GM11168 (cell line): ENCODE results near the gene NEDD8.
"Not testable (repeated sequence)": the region's sequence is repeated elsewhere in the genome, so short reads cannot be mapped to it uniquely, and the experiment has no call there.

Experiments
- in situ Hi-C: fragments of 300-500 bp; cut with MboI; formaldehyde crosslinking; loops from one replicate; pipeline ENCODE4 v1.12.0; 2022; ENCODE audit warnings: low sequenced_read_pairs; ENCODE audit not compliant: unreplicated experiment

NEDD8 gene

DNA sequence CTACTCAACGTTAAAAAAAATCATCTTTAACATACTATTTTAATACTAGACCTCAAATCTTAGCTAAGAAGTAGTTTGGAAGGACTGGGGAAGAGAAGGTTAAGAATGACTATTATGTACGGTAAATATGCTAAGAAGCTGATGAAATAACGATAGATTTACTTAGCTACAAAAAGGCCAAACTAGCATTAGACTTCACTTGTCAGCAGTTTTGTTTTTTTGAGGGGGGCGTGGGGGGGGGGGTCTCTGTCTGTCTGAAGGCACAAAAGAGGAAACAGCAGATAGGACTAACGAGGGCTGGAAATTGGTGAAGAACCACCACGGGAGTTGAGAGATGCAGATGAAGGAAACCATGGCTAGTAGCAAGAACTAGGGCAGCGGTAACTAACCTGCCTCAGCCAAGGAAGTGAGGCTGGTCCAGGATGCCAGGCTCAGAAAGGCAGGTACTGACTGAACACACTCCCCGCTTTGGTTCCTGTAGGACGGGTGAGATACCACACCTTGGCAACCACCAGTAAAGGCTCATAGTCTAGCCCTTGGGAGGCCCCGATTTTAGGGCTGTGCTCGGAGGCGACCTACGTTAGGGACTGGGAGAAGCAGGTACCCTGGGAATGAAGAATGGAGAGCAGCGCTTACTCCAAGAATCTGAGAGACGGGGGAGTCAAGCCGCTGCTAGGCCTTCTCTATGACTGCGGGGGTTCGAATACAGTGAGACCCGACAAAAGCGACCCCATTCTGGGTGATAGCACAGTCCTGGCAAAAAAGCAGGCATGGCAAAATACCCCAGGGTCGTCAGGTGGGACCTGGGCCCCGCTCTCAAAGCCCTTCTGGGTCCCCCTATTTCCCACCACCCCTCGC, 675 bp downstream of the NEDD8 start:
- in situ Hi-C loops: no loop called here

DNA sequence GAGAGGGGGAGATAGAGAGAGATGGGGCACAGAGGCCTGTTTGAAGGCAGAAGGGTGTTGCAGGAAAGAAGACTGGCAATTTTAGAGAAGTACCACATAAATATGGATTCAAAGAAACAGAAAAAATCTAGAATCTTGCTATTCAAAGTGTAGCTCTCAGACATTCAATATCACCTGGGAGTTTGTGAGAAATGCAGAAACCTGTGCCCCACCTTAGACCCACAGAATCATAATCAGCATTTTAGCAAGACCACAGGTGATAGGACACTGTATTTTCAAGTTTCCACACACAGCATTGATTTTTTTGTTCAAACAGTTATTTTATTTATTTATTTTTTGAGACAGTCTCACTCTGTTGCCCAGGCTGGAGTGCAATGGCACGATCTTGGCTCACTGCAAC, 3.3 kb downstream of the NEDD8 start:
- in situ Hi-C loops: no loop called here

DNA sequence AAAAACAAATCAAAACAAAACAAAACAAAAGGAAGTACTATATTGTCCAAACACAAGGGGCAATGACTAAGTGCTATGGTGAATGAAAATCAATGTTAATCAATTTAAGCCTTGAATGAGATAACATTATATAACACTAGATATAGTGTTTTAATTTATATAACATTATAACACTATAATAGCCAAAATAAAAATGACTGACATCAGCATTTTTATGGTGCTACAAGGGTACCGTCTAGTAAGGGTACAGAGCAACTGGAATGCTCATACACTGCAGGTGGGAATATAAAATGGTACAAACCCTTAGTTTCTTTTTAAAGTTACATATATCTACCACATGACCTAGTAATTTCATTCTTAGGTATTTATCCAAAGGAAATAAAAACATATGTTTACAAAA, 5.7 kb downstream of the NEDD8 start:
- in situ Hi-C loops: no loop called here

DNA sequence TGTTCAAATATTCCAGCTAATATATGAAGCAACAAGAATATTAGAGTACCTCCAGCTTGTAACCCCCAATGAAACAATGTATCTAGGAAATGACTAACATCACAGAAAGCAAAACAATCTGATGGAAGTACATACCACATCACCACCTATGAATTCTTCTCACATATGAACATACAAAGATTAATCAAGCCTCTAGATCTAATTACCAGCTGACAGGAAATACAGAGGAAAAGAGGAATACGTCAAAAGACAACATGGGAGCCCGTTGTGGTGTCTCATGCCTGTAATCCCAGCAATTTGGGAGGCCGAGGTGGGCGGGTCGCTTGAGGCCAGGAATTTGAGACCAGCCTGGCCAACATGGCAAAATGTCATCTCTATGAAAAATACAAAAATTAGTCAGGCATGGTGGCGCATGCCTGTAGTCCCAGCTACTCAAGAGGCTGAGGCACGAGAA, 7.5 kb downstream of the NEDD8 start:
- in situ Hi-C loops: no loop called here

DNA sequence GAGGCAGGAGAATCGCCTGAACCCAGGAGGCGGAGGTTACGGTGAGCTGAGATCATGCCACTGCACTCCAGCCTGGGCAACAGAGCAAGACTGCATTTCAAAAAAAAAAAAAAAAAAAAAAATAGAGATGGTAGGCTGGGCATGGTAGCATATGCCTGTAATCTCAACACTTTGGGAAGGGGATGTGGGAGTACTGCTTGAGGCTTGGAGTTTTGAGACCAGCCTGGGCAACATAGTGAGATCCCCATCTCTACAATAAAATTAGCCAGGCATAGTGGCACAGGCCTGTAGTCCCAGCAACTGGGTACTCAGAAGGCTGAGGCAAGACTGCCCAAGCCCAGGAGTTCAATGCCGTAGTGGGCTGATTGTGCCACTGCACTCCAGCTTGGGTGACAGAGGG, 9.2 kb downstream of the NEDD8 start:
- in situ Hi-C loops: not testable (repeated sequence)

DNA sequence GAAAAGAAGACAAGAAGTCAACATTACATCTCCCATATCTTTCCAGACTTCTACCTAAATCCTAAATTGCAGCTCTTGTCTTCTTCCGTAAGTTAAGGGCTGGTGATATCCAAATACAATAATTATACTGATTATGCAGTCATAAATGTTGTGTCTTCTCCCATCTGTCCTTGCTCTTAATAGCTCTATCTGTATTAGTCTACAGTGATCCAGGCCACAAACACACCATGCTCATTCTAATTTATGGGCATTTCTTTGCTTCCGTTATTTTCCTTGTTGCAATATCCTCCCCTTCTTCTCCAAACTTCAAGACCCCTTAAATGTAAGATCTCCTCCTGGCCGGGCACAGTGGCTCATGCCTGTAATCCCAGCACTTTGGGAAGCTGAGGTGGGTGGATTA, 12.6 kb downstream of the NEDD8 start:
- in situ Hi-C loops: no loop called here

DNA sequence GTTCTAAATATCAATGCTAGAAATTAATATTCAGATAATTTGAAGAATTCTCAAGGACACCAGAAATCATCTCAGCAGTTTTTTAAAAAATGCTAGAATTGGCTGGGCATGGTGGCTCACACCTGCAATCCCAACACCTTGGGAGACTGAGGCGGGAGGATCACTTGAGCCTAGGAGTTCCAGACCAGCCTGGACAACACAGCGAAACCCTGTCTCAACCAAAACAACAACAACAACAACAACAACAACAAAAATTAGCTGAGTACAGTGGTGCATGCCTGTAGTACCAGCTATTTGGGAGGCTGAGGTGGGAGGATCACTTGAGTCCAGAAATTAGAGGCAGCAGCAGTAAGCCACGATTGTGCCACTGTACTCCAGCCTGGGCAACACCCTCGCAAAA, 13.1 kb downstream of the NEDD8 start:
- in situ Hi-C loops: no loop called here

DNA sequence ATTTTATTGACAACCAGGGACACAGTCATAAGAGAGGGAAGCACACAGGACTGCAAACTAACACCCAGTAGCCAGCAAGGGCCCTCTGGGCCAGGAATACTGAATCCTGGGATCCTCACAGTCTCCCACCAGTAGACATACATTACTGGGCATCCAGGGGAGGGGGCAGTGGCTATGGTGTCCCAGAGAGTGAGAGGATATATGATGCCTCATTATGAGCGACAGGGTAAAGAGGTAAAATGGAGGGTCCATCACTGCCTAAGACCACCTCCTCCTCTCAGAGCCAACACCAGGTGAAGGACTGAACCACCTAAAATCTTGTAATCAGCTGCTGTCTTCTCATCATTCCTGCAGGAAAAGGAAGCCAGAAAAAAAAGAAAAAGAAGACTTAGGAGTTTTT, 15.3 kb downstream of the NEDD8 start:
- in situ Hi-C loops: not testable (repeated sequence)

DNA sequence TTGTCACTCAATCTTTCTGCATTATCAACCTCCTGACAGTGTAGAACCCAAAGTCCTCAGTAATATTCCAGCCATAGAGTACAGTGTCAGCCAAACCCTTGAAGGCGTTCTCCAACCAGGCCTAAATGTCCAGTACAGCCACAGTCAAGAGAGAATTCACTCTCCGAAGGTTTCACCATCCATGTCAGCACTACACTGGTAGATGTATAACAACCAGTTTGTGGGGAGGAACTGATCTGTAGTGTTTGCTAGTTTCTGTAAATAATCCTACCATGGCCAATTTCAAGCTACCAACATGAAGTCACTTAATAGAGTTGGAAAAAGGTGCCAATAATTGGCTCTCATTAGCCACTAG, 15.8 kb downstream of the NEDD8 start:
- in situ Hi-C loops: no loop called here

DNA sequence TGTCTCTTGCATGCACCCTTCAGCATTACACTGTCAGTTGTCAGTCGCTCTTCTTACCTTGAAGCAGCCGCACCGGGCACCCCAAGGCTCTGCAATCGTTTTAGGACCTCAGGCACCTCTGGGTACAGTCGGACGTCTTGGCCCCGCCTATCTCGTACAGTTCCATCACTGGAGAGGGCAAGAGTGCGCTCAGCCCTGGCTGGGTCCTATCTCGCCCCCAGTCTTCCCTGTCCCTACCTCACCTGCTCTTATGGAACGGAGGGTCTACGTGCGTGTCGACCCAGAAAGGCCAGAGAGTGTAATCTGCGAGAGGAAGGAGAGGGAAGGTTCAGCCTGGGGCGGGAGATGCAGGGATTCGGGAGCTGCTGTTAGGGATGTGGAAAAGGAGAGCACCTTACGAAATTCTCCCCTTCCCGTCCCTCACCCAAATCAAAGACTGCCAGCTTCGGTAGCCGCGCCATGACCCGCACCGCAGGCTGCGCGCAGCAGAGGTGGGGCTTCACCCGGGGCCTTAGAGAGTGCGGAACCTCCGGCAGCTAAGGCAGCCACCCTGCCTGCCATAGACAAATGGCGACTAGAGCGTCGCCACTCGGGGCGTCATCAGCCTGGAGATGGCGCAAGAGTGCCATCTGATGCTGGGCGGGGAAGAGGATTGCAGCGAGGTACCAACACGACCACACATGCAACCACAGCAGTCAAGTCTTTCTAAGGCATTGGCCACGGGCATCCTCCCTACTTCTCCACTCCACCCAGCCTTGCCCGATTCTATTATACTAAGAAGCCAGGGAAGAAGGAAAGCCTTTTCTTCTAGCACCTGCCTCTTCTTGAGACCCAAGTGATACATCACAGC, 16.4 kb downstream of the NEDD8 start, which contains the start of gene MDP1:
MDP1 (minus strand) TSS at position 572 of the 850 bp plus-strand sequence; CDS start at position 461, 111 bp downstream.
- in situ Hi-C loops: no loop called here

DNA sequence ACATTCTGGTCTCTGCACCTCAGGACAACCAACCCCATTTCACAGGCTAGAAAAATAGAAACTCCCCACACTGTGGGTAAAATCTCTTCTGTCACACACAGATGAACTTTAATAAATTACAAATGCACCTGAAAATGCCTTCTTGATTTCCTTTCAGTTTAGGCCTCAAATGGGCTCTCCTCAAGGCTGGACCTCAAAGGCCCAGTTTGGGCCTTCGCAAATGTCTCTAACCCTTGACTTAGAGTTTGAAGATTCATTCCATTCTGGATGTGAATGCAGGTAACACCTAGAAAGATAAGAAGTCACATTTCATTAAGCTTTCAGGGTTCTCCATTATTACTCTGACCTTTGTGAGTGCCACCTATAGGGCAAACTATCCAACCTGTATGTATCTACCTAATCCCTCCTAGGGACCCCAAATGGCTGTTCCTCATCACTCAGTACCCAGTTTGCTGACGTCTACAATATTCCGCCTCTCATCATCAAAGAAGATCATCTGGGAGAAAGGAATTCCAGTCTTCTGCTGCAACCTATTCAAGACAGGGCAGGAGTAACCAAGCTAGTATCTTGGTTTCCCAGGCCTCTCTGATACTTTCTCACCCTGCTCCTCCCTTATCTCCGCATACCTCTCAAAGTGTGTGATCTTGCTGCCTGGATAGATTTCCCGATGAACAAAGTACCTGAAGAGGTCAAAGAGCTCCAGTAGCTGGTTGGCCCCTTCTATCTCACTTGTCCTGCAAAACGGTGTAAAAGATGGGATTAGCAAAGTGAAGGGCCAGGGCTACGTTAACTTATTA, 18.1 kb downstream of the NEDD8 start:
- in situ Hi-C loops: no loop called here

DNA sequence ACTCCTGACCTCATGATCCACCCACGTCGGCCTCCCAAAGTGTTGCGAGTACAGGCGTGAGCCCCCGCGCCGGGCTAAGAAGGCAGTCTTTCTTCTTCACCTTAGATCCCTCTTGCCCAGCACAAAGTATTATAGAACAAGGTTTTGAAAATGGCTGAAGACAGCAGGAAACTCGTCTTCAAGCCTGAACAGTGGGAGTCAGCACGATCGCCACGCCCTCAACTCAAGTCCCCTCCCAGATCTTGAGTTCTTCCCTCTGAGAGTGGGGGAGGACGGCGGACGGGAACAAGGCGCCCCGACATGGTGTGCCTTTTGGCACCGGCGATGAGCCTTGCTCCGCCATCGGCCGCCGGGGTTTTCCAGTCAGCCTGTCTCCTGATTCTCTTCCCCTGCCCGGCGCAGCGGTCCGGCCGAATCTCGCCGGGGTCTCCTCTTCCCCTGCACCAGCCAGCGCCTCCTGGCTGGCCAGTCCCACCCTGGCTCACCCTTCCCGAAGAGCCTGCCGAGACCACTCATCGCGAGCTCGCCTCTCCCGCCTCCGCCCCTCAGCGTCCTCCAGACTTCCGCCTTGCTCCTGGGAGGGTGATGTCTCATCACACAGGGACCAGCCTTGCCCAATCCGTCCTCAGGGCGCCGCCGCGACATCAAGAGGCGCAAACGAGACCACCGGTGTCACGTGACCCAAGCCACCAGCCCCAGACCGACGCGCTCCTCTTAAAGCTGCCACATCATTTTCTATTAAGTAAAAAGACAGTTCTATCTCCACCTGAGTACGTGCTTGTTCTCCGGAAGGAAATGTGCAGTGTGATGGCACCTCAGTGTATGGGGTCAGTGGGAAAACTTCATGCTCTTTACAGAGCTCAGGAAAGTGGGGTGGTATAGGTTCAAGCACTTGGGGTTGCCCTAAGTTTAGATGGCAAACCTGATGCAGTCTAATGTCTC, 19.0 kb downstream of the NEDD8 start, which contains the start of gene CHMP4A:
CHMP4A (minus strand) TSS at position 565 of the 942 bp plus-strand sequence; CDS start at position 516, 49 bp downstream.
- in situ Hi-C loops: no loop called here

DNA sequence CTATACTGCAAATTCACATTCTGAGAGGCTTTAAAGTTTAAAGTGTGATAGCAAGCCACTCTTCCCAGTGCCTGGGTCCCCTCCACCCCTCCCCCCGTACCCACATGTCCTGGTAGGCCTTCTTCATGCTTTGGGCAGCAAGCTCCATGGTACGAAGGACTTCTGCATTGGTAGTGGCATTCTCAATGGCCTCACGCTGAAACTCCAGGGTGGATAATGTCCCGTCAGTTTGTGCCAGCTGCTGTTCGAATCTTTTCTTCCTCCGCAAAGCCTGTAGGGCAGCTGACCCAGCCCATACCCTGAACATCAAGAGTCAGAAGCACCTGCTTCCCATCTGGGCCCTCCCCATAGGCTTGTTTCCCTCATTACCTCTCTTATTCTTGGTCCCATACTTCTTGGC, 20.9 kb downstream of the NEDD8 start:
- in situ Hi-C loops: no loop called here

DNA sequence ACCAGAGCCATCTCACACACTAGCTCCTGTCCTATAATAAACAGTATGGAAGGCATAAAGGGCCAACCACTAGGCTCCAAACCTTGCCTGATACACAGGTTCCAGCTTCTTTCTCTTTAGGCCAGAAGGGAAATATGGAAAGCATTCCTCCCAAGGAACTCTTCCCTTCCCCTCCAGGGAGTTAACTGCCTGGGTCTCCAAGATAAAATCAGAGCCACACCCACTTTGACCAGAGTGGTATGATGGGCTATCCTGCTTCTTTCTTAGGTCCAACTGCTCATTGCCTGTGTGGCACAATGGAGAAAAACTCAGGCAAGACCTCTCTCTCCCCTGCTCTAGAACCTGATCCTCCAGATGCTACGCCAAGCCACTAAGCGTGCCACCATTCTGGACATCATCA, 24.5 kb downstream of the NEDD8 start:
- in situ Hi-C loops: no loop called here

DNA sequence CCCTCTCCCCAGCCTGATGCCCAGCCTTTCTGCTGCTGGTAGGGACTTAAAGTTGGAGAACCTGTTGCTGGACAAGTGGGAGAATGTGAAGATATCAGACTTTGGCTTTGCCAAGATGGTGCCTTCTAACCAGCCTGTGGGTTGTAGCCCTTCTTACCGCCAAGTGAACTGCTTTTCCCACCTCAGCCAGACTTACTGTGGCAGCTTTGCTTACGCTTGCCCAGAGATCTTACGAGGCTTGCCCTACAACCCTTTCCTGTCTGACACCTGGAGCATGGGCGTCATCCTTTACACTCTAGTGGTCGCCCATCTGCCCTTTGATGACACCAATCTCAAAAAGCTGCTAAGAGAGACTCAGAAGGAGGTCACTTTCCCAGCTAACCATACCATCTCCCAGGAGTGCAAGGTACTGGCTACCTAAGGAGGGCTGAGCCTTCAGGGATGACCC, 25.0 kb downstream of the NEDD8 start:
- in situ Hi-C loops: no loop called here

DNA sequence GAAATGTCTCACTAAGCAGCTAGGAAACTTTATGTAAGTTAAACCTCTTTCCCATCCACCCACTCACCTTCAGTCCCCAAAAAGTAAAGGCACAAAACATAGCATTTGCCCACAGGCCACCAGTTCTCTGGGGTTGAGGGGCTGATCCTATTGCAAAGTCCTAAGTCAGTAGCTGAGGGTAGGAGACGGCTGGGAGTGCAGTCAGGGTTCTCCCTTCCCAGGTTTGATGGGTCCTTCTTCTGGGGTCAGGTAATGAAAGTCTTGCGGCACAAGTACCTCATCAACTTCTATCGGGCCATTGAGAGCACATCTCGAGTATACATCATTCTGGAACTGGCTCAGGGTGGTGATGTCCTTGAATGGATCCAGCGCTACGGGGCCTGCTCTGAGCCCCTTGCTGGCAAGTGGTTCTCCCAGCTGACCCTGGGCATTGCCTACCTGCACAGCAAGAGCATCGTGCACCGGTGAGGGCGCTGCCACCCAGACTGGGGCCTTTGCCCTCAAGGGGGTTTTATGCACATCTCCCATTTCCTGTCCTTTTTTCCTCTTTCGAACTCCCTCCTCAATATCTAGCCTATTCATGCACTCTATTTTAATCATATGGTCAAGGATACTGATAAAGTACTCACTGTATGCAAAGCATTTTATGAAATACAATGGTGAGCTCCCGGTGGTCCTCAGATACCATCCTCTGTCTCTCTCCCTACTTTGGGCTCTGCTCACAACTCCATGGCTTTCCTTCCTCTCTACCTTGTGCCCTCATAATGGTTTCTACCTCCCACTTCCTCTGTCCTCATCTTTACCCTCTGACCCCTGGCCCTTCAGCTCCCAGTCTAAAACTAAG, 25.7 kb downstream of the NEDD8 start:
- in situ Hi-C loops: no loop called here

DNA sequence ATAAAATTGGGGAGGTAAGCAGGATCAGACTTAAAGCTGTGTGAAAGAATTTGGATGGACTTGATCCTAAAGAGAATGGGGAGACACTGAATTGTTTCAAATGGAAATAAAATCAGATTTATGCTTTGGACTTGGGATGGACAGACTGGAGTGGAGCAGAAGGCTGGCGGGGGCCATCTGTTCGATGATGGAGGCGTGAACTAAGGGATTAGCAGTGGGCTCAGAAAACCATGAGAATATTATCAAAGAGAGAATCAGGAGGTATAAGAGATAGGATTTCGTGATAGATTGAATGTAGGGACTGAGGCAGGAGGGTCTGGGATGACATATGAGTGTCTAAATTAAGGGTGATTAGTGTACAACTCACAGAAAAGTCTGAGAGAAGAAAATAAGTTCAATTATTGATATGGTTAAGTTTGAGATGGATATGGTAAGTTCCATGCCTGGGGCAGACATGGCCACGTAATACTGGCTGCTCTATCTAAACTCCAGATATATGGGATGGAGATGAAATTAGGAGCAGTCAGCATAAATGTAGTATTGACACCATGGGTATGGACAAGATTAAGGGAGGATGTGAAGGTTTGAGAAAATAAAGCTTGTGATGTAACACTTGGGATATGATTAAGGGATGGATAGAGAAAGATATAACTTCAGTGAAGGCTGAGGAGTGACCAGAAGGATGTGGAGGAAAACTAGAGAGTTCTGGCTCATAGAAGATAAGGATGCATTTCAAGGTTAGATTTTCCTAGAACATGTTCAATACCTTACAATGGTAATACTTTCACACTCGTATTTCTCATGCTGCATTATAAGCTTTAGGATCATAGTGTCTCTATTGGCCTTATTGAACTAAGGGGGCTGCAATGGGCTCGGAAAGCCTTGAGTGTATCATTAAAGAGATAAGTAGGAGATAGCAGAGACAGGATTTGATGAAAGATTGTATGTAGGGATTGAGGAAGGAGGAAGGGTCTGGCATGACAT, 27.7 kb downstream of the NEDD8 start:
- in situ Hi-C loops: no loop called here
